Stimulated activated CD8-positive, alpha-beta memory T cell treated with anti-CD3 and anti-CD28 coated beads, Interleukin-4, amount 100 ng/mL, for 24 hours (primary cell): Measurements from ENCODE around the gene ARHGAP11A.

ENCODE experiments used
- DNase-seq: peaks from one replicate; pipeline ENCODE4 v3.0.0-alpha.2; 2020; ENCODE audit warnings: low read depth

ARHGAP11A gene

GRCh38 chr15:32656091-32656490 lies 40.8 kb downstream of the ARHGAP11A start:
- DNase-seq, result no peak

- no peak for DNase-seq
Observed at GRCh38 chr15:32656496-32656895, 41.2 kb downstream of the ARHGAP11A start.

DNA sequence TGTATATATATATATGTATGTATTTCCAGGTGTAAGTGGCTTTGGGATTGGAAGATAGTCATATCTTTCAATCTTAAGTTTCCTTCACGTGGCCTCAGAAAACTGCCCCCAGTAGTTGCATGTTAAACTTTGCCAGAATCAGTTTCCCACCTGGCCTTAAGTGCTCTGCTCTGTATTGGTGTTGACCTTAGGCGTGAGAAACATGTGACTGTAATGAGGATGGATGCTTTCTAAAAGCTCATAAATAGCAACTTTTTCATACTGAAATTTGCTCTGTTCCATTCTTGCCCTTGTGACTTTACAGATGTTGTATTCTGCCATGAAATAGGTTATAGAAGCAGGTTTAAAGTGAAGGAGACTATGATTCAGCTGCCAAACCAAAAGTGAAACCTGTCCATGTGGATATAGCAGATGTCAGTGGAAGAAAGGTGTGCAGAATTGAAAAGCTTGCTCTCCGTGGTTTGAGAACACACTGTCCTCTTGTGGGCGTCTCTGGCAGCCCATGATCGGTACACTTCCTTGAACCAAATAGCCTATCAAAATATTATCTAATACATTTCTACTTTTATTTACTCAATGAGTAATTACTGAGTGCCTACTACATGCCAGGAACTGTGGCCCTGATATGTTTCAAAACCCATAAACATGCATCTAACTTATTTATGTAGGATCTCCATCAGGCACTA lies 42.0 kb downstream of the ARHGAP11A start:
- no peak for DNase-seq

DNA sequence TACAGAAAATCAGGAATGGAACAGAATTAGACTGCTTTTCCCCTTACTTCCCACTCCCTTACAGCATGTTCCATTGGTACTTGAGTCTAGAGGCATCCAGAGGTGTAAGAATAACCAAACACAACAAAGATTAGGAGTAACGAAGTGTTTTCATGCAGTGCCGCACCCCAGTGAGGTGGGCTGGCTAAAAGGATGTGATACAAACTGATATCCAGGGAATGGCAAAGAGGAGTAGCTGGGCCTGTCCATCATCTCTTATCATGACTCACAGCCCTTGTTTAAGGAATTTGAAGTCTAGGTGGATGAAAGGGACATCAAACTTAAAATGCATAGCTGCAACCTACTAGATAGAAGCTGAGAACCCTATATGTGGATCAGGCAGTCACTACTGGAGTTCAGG lies 42.6 kb downstream of the ARHGAP11A start:
- no peak for DNase-seq

GRCh38 chr15:32659340-32660155 lies 44.2 kb downstream of the ARHGAP11A start:
- no peak for DNase-seq

GRCh38 chr15:32663671-32664070 lies 48.4 kb downstream of the ARHGAP11A start:
- no peak for DNase-seq

DNA sequence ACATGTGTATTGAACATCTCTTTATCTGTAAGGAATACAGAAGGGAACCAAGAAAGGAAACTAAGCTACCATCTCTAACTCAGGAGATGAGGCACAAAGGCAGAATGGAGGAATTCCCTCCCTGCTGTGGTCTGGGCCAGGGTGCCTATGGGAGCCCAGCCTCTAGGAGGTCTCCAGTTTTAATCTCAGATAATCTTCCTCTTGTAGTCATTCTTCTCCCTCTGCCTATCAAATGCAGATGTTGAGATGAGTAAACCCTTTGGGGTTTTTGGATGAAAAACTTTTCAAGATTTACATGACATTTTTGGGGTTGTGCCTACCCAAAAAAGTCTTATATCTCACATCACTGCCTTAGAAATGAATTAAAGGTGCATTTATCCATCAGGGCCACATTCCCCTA lies 49.5 kb downstream of the ARHGAP11A start:
- DNase-seq, result no peak

GRCh38 chr15:32667321-32667720 lies 52.0 kb downstream of the ARHGAP11A start:
- DNase-seq, result no peak

DNA sequence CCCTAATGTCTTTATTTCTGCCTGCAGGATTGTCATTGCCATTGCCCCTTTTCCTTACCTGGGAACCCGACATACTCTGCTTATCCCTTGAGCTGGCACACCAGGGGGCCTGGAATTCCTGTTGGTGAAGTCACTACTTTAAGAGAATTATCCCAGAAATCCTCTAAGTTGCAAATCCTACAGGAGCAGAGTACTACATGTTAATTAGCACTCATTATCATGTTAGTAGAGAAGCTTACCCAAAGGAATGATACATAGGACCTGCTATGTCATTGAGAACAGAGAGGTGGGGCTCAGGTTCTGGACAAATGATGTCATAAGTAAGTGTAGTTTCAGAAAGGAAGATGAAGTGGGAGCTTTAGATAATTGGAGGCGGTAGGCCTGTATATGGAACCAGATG lies 53.6 kb downstream of the ARHGAP11A start:
- DNase-seq, result no peak

DNA sequence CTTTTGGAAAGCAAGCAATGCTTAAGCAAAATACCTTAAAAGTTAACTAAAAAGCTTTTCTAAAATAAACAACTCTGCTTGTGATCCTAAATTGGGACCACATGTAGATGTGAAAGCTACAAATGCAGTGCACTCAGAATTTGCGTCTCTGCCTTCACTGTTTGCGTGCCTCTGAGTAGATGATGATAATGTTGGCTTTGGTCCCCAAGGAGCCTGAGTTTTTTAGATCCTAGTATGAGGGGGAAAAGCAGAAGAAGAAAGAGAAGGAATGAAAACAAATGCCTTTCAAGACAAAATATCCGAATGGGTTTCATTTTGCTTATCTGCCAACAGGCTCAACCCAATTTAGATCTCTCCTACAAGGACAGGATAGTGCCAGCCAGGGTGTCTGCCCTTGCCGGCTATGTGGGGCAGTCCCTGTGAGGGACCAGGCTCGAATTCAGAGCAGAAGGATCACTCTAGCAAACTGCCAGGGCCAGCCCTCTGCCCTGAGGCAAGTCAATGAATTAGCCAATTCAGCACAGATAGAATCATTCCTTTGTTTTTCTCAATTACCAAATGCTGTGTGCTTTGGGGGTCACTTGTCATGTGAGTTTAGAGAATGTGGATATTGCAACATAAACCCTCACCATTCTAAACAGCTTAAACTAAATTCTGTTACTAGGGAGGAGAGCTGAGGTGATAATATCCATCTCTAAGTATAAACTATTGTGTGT lies 54.8 kb downstream of the ARHGAP11A start:
- no peak for DNase-seq

DNA sequence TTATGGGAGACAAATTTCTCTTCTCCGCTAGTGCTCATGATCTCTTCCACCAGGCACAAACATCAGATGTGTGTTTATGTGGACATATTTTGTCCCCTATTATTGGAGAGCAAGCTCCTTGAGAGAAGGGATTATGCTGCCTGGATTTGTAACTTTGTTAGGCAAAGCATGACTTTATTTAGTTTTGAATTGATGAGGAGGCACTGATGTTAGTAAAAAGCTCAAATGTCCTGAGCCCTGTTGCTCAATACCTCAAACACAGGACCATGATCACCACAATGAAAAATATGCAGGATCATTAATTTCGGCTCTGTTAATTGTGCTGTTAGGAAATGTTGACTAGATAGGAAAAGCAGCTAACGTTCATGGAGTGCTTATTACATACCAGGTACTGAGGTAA lies 55.3 kb downstream of the ARHGAP11A start:
- no peak for DNase-seq

DNA sequence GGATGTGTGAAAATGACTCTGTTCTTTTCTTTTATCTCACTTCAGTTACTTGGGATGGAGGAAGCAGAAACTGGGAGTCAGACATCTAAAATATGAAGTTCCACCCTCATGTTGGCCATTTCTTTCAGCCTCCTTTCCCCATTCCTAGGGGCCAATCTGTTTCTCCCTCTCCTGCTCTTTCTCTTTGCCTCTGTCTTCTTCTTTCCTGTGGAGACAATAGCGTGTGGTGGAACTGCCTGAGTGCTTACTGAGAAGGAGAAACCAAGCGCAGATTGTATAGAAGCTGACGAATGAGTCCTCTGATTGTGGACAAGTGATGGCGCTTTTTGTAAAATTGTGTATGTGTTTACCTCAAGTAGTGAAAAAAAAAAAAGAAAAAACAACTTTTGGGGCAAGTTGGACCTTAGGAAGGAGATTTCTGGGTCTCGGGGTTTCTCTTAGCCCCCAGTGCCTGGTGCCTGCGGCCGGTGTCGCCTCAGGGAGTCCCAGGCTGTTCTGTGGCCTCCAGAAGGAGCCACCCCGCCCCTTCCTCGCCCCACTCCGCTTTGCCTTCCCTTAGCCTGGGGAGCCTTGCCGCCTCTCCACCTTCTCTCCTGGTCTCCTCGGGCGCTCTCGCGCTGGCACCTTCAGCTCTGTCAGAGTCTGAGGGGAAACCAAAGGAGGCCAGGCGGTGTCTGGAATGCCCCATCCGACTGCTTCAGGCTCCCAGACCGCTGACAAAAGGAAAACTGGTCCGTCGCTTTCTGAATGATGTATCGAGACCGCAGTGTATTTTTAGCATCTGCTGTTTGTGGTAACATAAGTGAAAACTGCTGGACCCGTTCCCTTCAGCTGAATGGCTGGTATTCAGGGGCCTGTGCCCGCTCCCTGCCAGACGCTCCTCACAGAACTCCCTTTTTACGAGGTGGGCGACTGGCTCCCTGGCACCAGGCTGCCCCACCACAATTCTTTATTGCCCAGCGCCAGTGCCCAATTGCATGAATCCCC lies 56.3 kb downstream of the ARHGAP11A start:
- DNase-seq, result no peak

- no peak for DNase-seq
Observed at GRCh38 chr15:32674681-32675080, 59.4 kb downstream of the ARHGAP11A start.

- DNase-seq, result no peak
Observed at GRCh38 chr15:32675466-32675865, 60.2 kb downstream of the ARHGAP11A start.

GRCh38 chr15:32676169-32676568 lies 60.9 kb downstream of the ARHGAP11A start:
- no peak for DNase-seq

DNA sequence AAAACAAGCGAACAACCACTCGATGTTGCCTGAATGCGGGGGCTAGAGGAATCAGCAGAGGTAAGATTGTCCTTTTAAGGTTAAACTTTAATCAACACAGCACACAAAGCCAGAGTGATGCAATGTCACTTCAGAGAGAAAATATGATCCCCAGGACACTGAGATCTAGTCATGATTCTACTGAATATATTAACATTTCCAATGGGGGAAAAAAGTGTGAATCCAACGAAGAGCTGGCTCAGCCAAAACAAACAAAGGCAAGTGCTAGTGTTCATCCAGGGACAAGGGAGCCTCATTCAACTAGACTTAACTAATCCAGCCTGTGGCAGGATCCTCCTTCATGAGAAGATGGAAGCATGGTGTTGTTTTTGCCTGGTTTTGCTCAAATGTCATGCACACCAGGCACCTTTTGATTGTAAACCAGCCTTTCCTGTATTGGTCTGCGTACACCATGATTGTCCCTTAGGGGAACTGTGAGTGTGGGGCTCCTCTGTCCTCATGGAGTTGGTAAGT lies 62.0 kb downstream of the ARHGAP11A start:
- DNase-seq, result no peak

DNA sequence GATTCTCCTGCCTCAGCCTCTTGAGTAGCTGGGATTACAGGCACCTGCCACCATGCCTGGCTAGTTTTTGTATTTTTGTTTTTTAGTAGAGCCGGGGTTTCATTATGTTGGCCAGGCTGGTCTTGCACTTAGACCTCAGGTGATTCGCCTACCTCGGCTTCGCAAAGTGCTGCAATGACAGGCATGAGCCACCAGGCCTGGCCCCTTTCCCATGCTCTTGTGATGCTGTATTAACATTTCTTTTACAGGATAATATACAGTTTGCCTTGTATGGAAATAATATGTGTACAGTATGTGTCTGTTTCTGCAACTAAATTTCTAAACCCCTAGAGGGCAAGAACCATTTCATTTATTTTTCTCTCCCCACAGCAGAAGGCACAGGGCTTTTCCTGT lies 64.0 kb downstream of the ARHGAP11A start:
- DNase-seq, result no peak

GRCh38 chr15:32682569-32682968 lies 67.3 kb downstream of the ARHGAP11A start:
- DNase-seq, result no peak

- no peak for DNase-seq
Observed at GRCh38 chr15:32682977-32683630, 67.8 kb downstream of the ARHGAP11A start.

- DNase-seq, result no peak
Observed at GRCh38 chr15:32683906-32684584, 68.7 kb downstream of the ARHGAP11A start.
